Measurements from ENCODE around the gene MKNK2.

MKNK2 gene

DNA sequence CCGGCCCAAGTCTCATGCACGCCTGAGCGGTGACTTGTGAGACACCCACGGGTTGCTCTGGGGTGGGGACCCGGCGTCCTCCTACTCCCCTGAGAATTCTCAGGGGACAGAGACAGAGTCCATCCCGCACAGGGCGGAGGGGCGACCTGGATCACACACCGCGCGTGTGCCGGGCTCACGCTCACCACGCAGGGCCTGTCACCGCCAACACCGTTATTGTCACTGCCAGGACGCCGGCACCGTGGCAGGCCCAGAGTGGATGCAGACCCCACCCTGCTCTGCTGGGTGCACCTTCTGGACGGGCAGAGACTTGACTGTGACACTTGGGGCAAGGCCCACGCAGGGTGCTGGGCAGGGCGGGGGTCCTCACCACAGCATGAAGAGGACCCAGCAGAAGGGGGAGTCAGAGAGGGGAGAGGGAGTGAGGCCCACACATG lies 28.8 kb upstream of the MKNK2 start:
- no peak for DNase-seq

DNA sequence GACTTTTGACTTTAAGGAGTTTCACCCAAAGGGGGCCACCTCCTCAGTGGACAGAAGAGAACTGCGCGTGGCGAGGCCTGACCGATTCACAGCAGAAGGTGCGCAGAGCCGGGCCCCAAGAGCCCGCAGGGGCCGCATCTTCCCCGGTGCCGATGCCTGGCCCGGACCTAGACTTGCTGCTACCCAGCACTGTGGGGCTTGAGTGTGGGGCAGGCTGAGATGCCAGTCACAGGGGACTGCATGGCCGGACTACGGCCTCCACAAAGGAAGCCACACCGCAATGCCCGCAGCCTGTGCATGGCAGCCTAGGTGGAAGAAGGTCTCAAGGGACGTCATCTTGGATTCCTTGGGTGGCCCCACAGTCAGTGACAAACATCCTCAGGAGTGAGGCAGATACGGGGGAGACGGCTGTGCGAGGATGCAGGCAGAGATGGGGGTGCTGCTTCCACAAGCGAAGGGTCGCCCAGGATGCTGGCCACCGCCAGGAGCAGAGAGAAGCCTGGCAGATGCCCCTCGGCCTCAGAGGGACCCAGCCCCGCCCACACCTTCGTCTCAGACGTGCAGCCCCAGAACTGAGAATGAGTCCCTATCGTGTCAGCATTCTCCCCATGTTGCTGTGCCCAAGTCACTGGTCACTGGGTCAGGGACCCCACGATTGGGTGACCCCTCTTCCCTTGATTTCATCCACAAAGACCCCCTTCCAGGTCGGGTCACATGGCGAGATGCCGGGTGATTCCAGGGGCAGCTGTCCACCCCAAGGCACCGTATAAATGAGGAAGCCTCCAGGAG lies 28.2 kb upstream of the MKNK2 start:
- no peak for DNase-seq

DNA sequence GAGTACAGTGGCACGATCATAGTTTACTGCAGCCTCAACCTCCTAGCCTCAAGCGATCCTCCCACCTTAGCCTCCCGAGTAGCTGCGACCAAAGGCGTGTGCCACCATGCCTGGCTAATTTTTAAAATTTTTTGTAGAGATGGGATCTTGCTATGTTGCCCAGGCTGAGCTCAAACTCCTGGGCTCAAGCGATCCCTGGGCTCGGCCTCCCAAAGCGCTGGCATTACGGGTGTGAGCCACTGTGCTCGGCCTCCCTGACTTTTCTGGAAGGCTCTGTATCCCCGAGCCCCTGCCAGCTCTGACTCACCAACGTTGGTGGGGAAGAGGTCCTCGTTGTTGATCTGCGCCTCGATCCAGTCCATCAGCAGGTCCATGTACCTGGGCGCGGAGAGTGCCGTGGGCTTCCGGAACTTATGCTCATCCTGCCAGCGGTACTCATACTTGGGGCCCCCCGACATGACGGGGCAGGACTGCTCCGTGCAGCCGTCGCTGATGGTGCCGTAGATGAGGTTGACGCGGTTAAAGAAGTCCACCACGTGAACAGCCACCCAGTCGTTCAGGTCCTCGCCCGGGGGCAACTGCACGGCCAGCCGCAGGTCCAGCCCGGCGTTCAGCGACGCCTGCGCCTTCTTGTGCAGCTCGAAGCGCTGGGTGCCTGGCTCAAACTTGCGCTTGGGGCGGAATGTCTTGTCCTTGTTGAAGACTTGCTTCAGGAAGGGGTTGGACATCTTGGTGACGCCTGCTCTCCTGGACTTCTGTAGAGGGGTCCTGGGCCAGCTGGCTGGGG lies 27.0 kb upstream of the MKNK2 start:
- no peak for DNase-seq

DNA sequence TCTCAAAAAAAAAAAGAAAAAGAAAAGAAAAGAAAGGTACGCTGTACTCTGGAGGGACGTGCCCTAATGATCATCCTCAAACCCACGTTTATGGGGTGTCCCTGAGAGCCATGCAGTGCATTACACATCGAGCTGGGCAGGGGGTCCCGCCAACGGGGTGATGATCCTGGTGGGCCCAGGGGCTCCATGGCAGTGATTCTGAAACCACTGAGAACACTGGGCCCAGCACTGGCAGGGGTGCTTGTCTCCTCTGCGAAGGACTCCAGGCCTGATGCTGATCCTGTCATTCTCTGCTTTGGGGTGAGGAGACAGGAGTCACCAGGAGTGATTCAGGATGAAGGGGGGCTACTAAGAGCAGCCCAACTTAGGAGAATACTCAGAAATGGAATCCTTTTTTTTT lies 26.4 kb upstream of the MKNK2 start:
- DNase-seq, result no peak

DNA sequence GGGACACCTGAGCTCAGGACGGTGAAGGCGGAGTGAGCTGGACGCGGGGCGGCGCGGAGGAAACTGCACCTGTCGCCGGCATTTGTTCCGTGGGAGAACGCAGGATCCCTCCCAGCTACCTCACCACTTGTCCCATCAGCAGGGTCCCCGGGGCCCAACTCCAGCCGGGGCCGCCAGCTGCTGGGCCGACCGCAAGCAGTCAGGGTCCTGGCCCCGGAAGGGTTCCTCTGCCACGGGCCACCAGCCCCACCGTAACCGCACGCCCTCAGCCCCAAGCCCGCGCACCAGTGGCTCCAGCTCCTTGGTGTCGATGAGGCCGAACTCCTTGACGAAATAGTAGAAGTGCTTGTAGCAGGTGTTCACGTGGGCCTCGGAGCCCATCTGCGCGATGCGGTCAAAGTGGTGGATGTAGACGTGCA lies 25.5 kb upstream of the MKNK2 start:
- DNase-seq, result no peak

DNA sequence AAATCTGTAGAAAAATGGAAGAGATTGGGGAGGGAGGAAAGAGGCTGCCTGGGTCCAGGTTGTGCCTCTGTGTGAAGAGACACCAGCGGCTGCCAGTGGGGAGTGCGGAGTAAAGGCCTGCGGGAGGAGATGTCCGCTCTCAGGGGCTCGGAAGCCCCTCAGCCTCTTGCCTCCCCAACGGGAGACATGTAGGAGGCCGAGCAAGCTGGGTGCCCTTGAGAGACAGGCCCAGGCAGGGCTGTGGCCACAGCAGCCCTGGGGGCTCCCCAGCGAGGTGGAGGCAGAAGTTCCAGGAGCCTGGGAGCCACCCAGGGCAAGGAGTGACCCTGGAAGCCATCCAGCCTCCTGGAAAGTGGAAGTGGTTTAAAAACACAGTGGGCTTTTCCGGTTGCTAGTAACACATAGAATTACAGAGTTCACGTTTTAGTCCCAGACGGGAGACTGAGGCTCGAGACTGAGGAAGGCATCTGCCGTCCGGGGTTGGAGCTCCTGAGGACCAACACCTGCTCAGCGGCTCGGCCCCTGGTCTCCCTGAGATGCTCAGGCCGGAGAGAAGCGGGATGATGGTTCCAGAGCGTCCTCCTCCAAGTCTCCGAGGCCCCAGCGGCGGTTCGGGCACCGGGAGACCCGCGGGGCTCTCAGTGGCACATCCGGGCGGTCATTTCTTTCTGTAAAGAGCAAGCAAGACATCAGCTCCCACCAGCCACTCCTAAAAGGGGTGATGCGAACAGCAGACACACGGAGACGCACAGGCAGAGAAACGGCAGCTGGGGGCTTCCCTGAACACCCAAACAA lies 21.9 kb upstream of the MKNK2 start:
- no peak for DNase-seq

DNA sequence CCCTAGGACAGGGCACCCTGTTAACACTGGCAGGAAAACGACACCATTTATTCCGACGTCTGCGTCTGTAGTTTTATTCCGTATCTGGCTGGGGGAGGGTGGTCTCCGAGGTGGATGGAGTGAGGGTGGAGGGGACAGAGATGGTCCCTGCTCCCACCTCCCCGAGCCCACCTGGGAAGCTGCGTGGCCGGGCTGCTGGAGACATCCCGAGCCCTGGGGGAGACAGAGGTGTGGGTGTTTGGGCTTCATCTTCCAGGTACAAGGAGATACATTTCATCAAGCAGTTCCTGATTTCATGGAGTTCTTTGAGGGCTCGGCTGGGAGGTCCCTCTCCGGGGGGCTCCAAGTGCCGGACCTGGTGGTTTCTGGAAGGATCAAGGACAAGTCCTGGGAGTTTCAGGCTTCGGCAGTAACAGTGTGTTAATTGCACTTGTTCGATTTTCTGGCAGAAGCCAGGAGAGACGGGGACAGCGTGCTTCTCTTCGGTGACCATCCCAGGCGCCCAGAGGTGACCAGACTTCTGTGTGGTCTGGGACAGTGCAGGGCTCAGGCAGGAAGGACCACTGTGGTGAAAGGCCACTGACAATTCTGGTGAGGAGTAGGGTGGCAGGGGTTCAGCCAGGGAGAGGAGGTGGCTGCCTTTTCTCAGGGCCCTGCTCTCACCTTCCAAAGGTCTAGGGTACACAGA lies 20.1 kb upstream of the MKNK2 start:
- no peak for DNase-seq

DNA sequence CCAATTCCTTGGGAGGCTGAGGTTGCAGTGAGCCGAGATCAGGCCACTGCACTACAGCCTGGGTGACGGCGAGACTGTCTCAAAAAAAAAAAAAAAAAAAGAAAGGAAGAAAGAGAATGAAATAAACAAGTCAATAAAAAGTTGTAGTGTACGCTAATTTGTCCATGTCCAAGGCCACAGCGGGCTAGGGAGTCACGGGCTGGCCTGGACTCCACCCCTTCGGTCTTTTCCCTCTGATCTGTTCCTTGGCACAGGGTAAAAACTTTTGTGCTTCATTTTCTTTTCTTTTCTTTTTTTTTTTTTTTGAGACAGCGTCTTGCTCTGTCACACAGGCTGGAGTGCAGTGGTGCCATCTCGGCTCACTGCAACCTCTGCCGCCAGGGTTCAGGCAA lies 19.4 kb upstream of the MKNK2 start:
- no peak for DNase-seq

DNA sequence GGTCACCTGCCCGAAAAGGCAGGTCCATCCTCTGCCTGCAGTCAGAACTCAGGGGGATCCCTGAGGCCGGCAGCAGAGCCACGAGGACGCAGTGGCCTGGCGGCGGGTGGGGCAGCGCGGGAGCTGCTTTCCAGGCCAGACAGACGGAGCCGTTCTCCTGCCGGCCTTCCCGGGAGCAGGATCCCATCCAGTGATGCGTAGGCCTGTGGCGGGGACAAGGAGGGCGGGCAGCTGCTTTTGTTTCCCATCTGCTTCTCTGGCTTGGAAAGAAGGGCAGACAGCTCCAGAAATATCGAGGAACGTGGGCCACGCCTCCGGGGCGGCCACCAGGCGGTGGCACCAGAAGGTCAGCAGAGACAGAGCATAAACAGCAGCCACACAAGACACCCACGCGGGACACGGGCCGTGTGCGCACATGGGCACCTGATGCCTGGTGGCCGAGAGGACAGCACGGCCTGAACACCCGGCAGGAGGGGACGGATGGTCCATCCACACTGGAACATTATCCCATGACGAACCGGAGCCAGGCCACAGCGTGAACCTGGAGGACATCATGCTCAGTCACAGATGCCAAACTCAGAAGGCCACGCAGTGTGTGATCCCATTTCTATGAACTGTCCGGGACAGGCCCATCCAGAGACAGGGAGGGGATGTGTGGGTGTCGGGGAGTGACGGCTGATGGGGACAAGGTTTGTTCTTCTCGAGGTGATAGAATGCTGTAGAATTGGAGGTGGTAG lies 13.9 kb upstream of the MKNK2 start:
- DNase-seq, result no peak

DNA sequence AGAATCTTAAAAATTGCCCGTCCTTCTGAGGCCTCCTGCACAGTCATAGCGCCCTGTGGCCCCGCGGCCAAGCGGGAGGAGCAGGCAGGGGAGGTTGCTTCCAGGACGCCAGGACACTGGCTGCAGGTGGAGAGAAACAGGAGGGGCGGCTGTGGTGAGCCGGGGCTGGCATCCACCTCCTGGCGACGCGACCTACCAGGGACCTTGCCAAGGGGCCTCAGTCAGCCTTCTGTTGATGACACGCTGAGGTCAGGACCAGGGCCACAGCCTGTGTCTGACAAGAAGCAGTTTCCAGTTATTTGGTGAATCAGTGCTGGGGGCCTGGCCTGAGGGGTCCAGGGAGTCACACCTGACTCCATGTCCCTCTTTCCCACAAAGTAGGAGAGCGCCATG lies 13.3 kb upstream of the MKNK2 start:
- no peak for DNase-seq

DNA sequence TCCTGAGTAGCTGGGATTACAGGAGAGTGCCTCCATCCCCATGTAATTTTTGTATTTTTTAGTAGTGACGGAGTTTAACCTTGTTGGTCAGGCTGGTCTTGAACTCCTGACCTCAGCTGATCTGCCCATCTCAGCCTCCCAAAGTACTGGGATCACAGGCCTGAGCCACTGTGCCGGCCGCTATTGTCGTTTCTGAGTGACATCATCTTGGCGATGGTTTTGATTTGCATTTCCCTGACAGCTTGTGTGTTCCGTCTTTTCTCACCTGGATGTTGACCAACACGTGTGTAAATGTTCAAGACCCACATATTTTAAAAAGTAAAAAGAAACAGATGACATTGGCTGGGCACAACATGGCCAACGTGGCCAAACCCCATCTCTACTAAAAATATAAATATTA lies 12.8 kb upstream of the MKNK2 start:
- no peak for DNase-seq

DNA sequence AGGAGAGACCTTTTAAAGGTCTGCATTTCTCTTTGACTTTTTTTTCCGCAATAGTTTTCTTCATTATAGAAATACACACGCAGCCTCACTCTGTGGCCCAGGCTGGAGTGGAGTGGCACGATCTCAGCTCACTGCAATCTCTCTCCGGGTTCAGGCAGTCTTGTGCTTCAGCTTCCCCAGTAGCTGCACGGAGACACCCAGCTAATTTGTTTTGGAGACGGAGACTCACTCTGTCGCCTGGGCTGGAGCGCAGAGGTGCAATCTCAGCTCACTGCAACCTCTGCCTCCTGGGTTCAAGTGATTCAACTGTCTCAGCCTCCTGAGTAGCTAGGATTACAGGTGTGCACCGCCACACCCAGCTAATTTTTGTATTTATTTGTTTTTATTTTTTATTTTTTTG lies 11.7 kb upstream of the MKNK2 start:
- no peak for DNase-seq

DNA sequence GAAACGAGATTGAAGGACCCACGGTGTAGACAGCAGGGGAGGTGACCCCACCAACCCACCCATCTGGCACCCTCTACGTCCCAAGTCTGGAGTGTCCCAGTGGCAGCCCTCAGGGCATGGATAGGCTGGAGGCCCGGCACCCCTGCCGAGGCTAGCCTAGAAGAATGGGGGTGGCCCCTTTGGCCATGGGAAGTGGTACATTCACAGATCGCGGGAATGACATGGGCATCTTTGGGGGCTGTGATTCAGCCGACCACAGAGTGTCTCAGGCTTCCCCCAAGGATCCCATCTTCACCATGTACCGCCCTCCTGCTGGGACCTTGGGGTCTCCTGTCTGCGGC lies 11.3 kb upstream of the MKNK2 start:
- DNase-seq, result no peak

DNA sequence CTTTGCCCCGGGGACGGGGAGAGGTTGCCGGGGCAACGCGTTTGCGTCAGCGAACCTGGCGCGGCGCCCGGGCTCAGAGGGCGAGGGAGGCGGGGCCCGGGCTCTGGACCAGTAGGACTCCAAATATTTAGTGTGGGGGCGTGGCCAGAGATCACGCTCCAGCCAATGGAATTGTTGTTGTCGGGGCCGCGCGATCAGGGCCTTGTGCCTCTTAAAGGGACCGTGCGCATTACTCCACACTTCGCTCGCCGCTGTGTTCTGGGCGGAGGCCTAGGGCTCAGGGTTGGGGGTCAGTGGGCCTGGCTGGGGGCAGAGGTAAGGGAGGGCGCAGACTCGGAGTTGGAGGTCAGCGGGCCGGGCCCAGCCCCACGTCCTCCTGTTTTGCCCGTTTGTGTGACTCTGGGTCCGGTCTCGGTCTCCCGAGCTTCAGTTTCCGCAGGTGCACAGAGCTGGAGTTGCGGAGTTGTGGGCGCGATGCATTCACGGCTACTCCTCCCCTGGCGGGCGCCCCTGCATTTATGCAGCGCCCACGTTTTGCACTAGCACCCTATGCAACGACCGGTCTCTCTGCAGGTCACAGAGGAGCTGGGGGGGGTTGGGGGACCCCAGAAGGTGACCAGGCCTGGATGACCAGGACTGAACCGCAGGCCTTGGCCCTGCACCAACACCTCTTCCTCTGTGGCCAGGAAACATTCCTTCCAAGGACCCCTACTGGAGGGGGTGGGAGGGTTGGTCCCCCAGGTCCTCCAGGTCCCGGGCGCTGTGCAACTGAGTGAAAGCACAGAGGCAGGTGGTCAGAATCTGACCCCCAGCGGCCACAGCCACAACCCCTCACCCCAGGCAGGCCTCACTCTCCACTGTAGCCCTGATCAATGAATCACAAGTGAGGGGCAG lies 10.7 kb upstream of the MKNK2 start:
- peak; percentile 93 for DNase-seq

DNA sequence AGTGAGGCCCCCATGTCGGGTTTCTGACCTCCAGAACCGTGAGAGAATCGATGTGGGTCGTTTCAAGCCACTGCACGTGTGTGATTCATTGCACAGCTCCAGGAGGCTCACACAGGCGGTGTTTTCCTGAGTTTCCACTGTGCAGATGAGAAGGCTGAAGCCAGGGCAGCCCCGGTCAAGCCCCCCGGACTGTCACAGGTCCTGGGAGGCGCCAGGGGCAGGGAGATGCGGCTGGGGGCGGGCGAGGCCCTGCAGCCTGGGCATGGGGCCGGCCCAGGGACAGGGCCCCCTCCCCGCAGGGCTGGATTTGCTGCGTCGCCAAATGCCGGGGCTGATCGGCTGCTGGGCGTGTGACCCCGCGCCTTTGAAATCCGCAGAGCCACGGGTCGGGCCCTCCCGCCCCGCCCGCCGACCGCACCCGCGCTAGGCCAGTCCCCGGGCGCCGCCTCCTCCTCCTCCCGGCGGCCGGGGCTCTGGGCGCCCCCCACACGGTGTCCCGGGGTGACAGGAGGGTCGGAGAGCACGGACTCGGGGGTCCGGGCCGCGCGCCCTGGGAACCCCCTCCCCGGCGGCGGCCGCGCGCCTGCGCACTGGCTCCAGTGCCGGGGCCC lies 9.9 kb upstream of the MKNK2 start:
- no peak for DNase-seq

DNA sequence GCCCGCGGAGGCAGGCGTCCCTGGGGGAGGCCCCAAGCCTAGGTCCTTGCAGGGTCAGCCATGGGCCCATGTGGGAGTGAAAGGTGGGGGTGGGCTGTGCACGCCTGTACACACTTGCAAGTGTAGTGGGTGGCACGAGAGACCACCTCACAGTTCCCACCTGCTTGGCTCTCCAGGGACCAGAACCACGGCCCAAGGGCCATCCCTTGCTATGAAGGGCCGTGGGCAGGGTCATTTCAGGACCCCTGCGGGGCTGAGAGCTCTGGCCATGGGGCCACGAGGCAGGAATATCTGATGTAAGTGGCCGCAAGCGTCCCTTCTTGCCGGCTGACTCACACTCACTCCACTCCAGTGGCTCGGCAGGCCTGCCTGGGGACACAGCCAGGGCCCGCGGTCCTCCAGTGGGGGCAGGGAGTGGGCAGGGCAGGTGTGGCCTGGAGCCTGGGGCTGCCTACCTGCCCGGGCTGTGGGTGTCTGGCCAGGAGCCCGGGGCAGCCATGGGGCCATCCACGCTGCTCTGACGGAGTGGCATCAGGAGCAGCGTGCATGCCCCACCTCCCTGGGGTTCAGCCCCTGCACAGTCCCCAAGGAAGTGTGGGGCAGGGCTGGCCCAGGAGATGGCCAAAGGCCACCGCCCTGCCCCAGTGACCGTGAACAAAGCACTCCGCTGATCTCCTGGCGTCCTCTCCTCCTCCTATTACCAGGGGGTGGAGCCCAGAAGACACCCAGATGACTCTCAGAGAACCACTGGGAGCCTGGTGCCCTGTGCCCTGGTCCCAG lies 8.6 kb upstream of the MKNK2 start:
- peak; percentile 56 for DNase-seq

DNA sequence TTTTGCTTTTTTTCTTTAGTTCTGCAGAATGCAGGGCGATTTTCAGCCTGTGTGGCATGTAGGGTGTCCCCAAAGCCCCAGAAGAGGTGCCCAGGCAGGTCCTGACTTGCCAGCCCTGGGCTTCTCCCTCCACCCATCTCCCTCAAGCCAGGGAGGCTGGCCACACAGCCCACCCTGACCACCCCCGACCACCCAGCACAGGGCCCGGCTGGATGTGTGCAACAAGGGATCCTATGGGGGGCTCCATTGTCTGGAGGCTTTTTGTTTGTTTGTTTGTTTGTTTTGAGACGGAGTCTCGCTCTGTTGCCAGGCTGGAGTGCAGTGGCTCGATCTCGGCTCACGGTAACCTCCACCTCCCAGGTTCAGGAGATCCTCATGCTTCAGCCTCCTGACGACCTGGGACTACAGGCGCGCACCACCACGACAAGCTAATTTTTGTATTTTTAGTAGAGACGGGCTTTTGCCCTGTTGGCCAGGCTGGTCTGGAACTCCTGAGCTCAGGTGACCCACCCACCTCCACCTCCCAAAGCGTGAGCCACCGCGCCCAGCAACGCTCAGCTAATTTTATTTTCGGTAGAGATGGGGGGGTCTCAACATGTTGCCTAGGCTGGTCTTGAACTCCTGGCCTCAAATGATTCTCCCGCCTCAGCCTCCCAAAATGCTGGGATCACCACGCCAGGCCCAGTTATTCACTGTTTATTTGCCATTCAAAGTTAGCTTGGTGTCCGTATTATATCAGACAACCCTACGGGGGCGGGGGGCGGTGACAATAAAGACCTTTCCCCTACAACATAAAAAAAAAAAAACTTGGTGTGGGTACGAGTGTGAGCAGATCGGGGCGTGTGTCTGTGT lies 7.8 kb upstream of the MKNK2 start:
- no peak for DNase-seq

DNA sequence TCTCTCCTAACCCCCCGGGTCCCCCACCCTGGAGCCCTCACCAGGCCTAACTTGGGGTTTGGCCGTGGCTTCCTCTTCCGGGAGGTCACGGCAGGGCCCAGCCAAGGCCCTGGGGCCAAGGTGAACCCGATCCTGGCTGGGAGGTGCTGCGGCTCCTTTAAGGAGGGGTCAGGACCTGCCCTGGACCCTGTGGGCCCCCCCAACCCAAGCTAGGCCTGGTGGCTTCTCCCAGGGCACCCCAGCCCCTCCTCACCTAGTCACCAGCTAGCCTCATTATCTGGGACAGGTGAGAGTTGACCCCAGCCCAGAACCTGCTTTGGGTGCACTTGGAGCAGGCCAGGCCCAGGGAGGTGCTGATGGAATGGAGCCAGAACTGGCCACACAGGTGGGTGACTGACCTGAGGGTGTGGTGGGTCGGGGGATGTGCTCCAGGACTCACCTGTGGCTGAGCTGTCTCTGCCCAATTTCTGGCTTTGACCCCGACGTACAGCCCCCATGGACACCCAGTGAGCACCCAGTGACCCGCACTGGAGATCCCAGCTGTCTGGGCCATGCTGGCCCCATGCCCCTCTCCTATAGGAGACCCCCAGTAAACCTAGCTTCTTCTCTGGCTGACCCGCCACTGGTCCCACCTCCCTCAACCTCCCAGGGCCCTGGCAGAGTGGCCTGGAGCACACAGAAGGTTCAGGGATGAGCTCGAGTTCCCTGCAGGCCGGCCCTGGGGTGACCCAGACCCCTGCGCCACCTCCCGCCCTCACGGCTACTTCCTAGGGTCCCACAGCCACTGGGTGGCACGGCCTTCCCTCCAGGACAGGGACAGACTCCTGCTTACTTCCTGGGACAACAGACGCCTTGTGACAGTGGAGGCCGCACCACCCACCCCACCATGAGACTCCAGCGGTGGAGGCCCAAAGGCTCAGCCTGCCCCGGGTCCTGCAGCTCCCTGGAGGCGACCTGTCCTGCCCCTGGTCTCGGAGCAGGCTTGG lies 6.7 kb upstream of the MKNK2 start:
- DNase-seq, result no peak

All from NCI-H2029 treated with DMSO at 0.1 percent for 48 hours (cell line).